Measurements from ENCODE around the gene ACSS1. TPM values are rescaled to one million over a fixed set of nuclear protein-coding genes. Genes with fewer than 3 reads are reported as not detected.

The ACSS1 gene
- total and polyA plus RNA-seq, 4 donors = 11.2 to 37.3 (median 31.6) TPM

- Histone ChIP-seq H3K36me3 (ENCODE audit: control insufficient read depth, insufficient read depth, low read length) (peaks cover 62% of the 10 kb centered on the region), H3K27me3 (ENCODE audit: control insufficient read depth, insufficient read depth, low read length) (no peaks in the 10 kb centered on the region), H3K9me3 (ENCODE audit: control insufficient read depth, insufficient read depth, low read length) (no peaks in the 10 kb centered on the region), H3K4me1 (ENCODE audit: control insufficient read depth, insufficient read depth, low read length) (no peaks in the 10 kb centered on the region), H3K4me3 (ENCODE audit: low read depth, low read length) (no peak overlapping the region), H3K27ac (ENCODE audit: low read depth, low read length) (no peak overlapping the region)
- 89% methylated on average over 10 of the region's 11 CpGs for WGBS (ENCODE audit: insufficient coverage)
- DNase-seq (ENCODE audit: low read depth in 4 of 6, low spot score in 6 of 6) = no peak
These were observed 43.1 kb downstream of the ACSS1 start for GRCh38 chr20:25014816-25015215.

- no peaks in the 10 kb centered on the region for H3K4me1 ChIP-seq (ENCODE audit: control insufficient read depth, insufficient read depth, low read length)
- H3K27me3 ChIP-seq (ENCODE audit: control insufficient read depth, insufficient read depth, low read length) = no peaks in the 10 kb centered on the region
- 94% methylated on average over 25 of the region's 25 CpGs for WGBS (ENCODE audit: insufficient coverage)
- peaks cover 60% of the 10 kb centered on the region for H3K36me3 ChIP-seq (ENCODE audit: control insufficient read depth, insufficient read depth, low read length)
- no peak overlapping the region for H3K27ac ChIP-seq (ENCODE audit: low read depth, low read length)
- H3K9me3 ChIP-seq (ENCODE audit: control insufficient read depth, insufficient read depth, low read length) = no peaks in the 10 kb centered on the region
- H3K4me3 ChIP-seq (ENCODE audit: low read depth, low read length) = no peak overlapping the region
- DNase-seq (ENCODE audit: low read depth in 4 of 6, low spot score in 6 of 6) = no peak
These were observed 44.2 kb downstream of the ACSS1 start for GRCh38 chr20:25013478-25014380.

GRCh38 chr20:25012616-25013189 is 45.2 kb downstream of the ACSS1 start:
- Histone ChIP-seq H3K27me3 (ENCODE audit: control insufficient read depth, insufficient read depth, low read length) (no peaks in the 10 kb centered on the region), H3K36me3 (ENCODE audit: control insufficient read depth, insufficient read depth, low read length) (peaks cover 64% of the 10 kb centered on the region), H3K27ac (ENCODE audit: low read depth, low read length) (no peak overlapping the region), H3K4me1 (ENCODE audit: control insufficient read depth, insufficient read depth, low read length) (no peaks in the 10 kb centered on the region), H3K4me3 (ENCODE audit: low read depth, low read length) (no peak overlapping the region), H3K9me3 (ENCODE audit: control insufficient read depth, insufficient read depth, low read length) (no peaks in the 10 kb centered on the region)
- no peak for DNase-seq (ENCODE audit: low read depth in 4 of 6, low spot score in 6 of 6)
- WGBS (ENCODE audit: insufficient coverage) = 93% methylated on average over 17 of the region's 21 CpGs

- no peak for DNase-seq (ENCODE audit: low read depth in 4 of 6, low spot score in 6 of 6)
- no peaks in the 10 kb centered on the region for H3K4me1 ChIP-seq (ENCODE audit: control insufficient read depth, insufficient read depth, low read length)
- no peaks in the 10 kb centered on the region for H3K27me3 ChIP-seq (ENCODE audit: control insufficient read depth, insufficient read depth, low read length)
- WGBS (ENCODE audit: insufficient coverage) = 94% methylated on average over 12 of the region's 12 CpGs
- no peak overlapping the region for H3K27ac ChIP-seq (ENCODE audit: low read depth, low read length)
- peaks cover 63% of the 10 kb centered on the region for H3K36me3 ChIP-seq (ENCODE audit: control insufficient read depth, insufficient read depth, low read length)
- no peak overlapping the region for H3K4me3 ChIP-seq (ENCODE audit: low read depth, low read length)
- H3K9me3 ChIP-seq (ENCODE audit: control insufficient read depth, insufficient read depth, low read length) = no peaks in the 10 kb centered on the region
These were observed 46.1 kb downstream of the ACSS1 start for GRCh38 chr20:25011831-25012241.

- 88% methylated on average over 6 of the region's 6 CpGs for WGBS (ENCODE audit: insufficient coverage)
- H3K36me3 ChIP-seq (ENCODE audit: control insufficient read depth, insufficient read depth, low read length) = peaks cover 66% of the 10 kb centered on the region
- no peak overlapping the region for H3K4me3 ChIP-seq (ENCODE audit: low read depth, low read length)
- peaks cover 3% of the 10 kb centered on the region for H3K4me1 ChIP-seq (ENCODE audit: control insufficient read depth, insufficient read depth, low read length)
- no peak for DNase-seq (ENCODE audit: low read depth in 4 of 6, low spot score in 6 of 6)
- no peak overlapping the region for H3K27ac ChIP-seq (ENCODE audit: low read depth, low read length)
- no peaks in the 10 kb centered on the region for H3K27me3 ChIP-seq (ENCODE audit: control insufficient read depth, insufficient read depth, low read length)
- no peaks in the 10 kb centered on the region for H3K9me3 ChIP-seq (ENCODE audit: control insufficient read depth, insufficient read depth, low read length)
These were observed 46.7 kb downstream of the ACSS1 start for GRCh38 chr20:25011261-25011660.

- no peaks in the 10 kb centered on the region for H3K9me3 ChIP-seq (ENCODE audit: control insufficient read depth, insufficient read depth, low read length)
- no peak overlapping the region for H3K27ac ChIP-seq (ENCODE audit: low read depth, low read length)
- DNase-seq (ENCODE audit: low read depth in 4 of 6, low spot score in 6 of 6) = peak in 1 of 6 donors; percentile 42
- H3K27me3 ChIP-seq (ENCODE audit: control insufficient read depth, insufficient read depth, low read length) = no peaks in the 10 kb centered on the region
- H3K36me3 ChIP-seq (ENCODE audit: control insufficient read depth, insufficient read depth, low read length) = peaks cover 64% of the 10 kb centered on the region
- peaks cover 19% of the 10 kb centered on the region for H3K4me1 ChIP-seq (ENCODE audit: control insufficient read depth, insufficient read depth, low read length)
- WGBS (ENCODE audit: insufficient coverage) = 85% methylated on average over 5 of the region's 10 CpGs
- H3K4me3 ChIP-seq (ENCODE audit: low read depth, low read length) = no peak overlapping the region
These were observed 48.5 kb downstream of the ACSS1 start for GRCh38 chr20:25009218-25010145.

- WGBS (ENCODE audit: insufficient coverage) = 88% methylated on average over 11 of the region's 11 CpGs
- Histone ChIP-seq H3K36me3 (ENCODE audit: control insufficient read depth, insufficient read depth, low read length) (peaks cover 56% of the 10 kb centered on the region), H3K27ac (ENCODE audit: low read depth, low read length) (no peak overlapping the region), H3K4me1 (ENCODE audit: control insufficient read depth, insufficient read depth, low read length) (peaks cover 19% of the 10 kb centered on the region), H3K4me3 (ENCODE audit: low read depth, low read length) (no peak overlapping the region), H3K9me3 (ENCODE audit: control insufficient read depth, insufficient read depth, low read length) (no peaks in the 10 kb centered on the region), H3K27me3 (ENCODE audit: control insufficient read depth, insufficient read depth, low read length) (no peaks in the 10 kb centered on the region)
- no peak for DNase-seq (ENCODE audit: low read depth in 4 of 6, low spot score in 6 of 6)
These were observed 49.3 kb downstream of the ACSS1 start for GRCh38 chr20:25008388-25009217.

- no peaks in the 10 kb centered on the region for H3K27me3 ChIP-seq (ENCODE audit: control insufficient read depth, insufficient read depth, low read length)
- WGBS (ENCODE audit: insufficient coverage) = 96% methylated on average over 21 of the region's 22 CpGs
- no peak for DNase-seq (ENCODE audit: low read depth in 4 of 6, low spot score in 6 of 6)
- H3K36me3 ChIP-seq (ENCODE audit: control insufficient read depth, insufficient read depth, low read length) = peaks cover 47% of the 10 kb centered on the region
- no peak overlapping the region for H3K4me3 ChIP-seq (ENCODE audit: low read depth, low read length)
- H3K4me1 ChIP-seq (ENCODE audit: control insufficient read depth, insufficient read depth, low read length) = peaks cover 19% of the 10 kb centered on the region
- H3K27ac ChIP-seq (ENCODE audit: low read depth, low read length) = no peak overlapping the region
- H3K9me3 ChIP-seq (ENCODE audit: control insufficient read depth, insufficient read depth, low read length) = no peaks in the 10 kb centered on the region
These were observed 50.2 kb downstream of the ACSS1 start for GRCh38 chr20:25007491-25008305.
